Adrenal gland (tissue), 12 donors: ENCODE measurements around the gene ZBTB5. TPM values are rescaled to one million over a fixed set of nuclear protein-coding genes. Genes with fewer than 3 reads are reported as not detected.
A peak's percentile ranks its signal among the peaks of the same experiment; 100 is the strongest.
"Not testable (repeated sequence)": the region's sequence is repeated elsewhere in the genome, so short reads cannot be mapped to it uniquely, and the experiment has no call there.

ENCODE experiments used
- DNase-seq, 7 donors: peaks; one replicate each; pipeline ENCODE4 v3.0.0-alpha.2; 2019 to 2020
- H3K27ac ChIP-seq, 5 donors: fragments of 200-600 bp; sonication (generic) in 4 of 5; 1 replicate in 3 of 5; 2 replicates in 2 of 5; pipeline versions ENCODE4 v1.5.1 to v1.8.0; 2016 to 2020; ENCODE audit warnings: mild to moderate bottlenecking in 1 of 5
- H3K27me3 ChIP-seq: fragments of 200-600 bp; 2 replicates; pipeline ENCODE4 v1.8.0; 2021
- H3K36me3 ChIP-seq, 2 donors: fragments of 200-600 bp; replicated peaks in 1 of 2; 1 replicate in 1 of 2; 2 replicates in 1 of 2; pipeline versions ENCODE4 v1.5.1 to v1.8.0; 2018 to 2022
- H3K4me1 ChIP-seq, 2 donors: fragments of 200-600 bp; replicated peaks in 1 of 2; 1 replicate in 1 of 2; 2 replicates in 1 of 2; pipeline versions ENCODE4 v1.5.1 to v1.8.0; 2018 to 2021
- H3K4me3 ChIP-seq, 4 donors: fragments of 200-600 bp; sonication (generic) in 3 of 4; one replicate each; pipeline ENCODE4 v1.5.1; 2016 to 2018
- H3K9me3 ChIP-seq, 3 donors: fragments of 200-600 bp; sonication (generic) in 1 of 3; replicated peaks in 1 of 3; 1 replicate in 2 of 3; 2 replicates in 1 of 3; pipeline versions ENCODE4 v1.5.1 to v1.8.0; 2016 to 2021
- POLR2A ChIP-seq, 2 donors: fragments of 450-650 bp; IDR thresholded peaks; one replicate each; pipeline ENCODE4 v1.6.1; 2017; ENCODE audit warnings: antibody characterized with exemption in 2 of 2, mild to moderate bottlenecking in 2 of 2, moderate library complexity in 1 of 2
- WGBS, 4 donors: extraction: QIAGEN DNeasy Blood & Tissue Kit in 2 of 4; methylation state at CpG; one replicate each; pipeline versions ENCODE4 v1.1.5 to v1.1.7; 2013 to 2017; 5-methylcytosine and 5-hydroxymethylcytosine counted together
- intact Hi-C, 2 donors: fragments of 100-400 bp; cut with DNase I; formaldehyde crosslinking; loops; one replicate each; pipeline versions ENCODE4 v1.14.1 to v1.15.0; 2022 to 2023
- polyA plus RNA-seq, 3 donors: library from polyadenylated mRNA; stranded (reverse); fragments of 200-250 nt in 2 of 3; fragments of 350-450 nt in 1 of 3; fragmentation: Illumina TruSeq in 1 of 3; extraction: RNeasy Lipid Tissue Mini Kit (QIAGEN cat#74804) in 1 of 3; gene quantifications; one replicate each; pipeline ENCODE4 v1.2.3, GENCODE V29; 2013 to 2014
- total RNA-seq, 9 donors: library from RNA; depleted of rRNA in 4 of 9; stranded (reverse); fragments of >200 nt in 4 of 9; fragments of 120-200 nt in 1 of 9; fragmentation: NEBNext Ultra II Directional in 1 of 9; extraction: Animal tissue kit (Norgen Biotek cat#: 25700) in 1 of 9; gene quantifications; one replicate each; pipeline versions ENCODE4 v1.1.0 to v1.2.4, GENCODE V29; 2013 to 2023
- TF ChIP-seq, protein P1 (sequence below), 6 experiments: fragments of 450-650 bp in 4 of 6; fragments of 200-600 bp in 2 of 6; sonication (generic) in 1 of 6; IDR thresholded peaks; 1 replicate in 5 of 6; 2 replicates in 1 of 6; pipeline versions ENCODE4 v1.5.1 to v1.8.0; 2016 to 2021; ENCODE audit warnings: antibody characterized with exemption in 6 of 6, mild to moderate bottlenecking in 2 of 6, moderate library complexity in 1 of 6
- donor health status: healthy with polysubstance abuse.
- donor health status: Bipolar disorder and iron deficiency.
- donor health status: DM: yes; HTN: yes; CAD: no.
- donor health status: DM: no; HTN: no; CAD: no.
- donor health status: DM: no; HTN: no; CAD: no.
- donor health status: DM: yes; HTN: yes; CAD: no.

ZBTB5 gene
- total and polyA plus RNA-seq, 12 donors, result 2.3 to 19.6 (median 10.6) TPM

DNA sequence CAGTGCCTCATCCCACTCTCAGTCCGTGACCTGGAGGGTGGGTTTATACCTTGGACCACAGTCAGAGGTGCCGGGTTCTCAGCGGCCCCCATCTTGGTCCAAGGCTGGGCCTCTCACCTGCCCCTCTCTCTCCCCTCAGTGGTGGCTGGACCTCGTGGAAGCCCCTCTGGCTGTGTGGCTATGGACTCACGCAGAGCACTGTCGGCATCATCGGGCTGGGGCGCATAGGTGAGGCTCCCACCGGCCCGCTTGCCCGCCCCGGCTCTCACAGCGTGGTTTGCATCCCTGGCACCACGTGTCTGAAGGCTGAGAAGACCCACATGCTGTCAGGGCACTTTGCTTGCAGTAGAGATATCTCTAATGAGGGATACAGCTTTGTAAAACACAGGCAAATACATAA, 36.9 kb downstream of the ZBTB5 start:
- DNase-seq, result no peak
- Histone ChIP-seq H3K4me1 (peaks cover 29 to 59% of the 10 kb centered on the region in 2 donors), H3K36me3 (peaks cover 0 to 47% of the 10 kb centered on the region in 2 donors), H3K27me3 (no peaks in the 10 kb centered on the region), H3K9me3 (no peaks in the 10 kb centered on the region), H3K4me3 (no peak overlapping the region), H3K27ac (no peak overlapping the region)
- intact Hi-C loops, result loop anchor here in 1 of 2 donors (5.0 kb wide), 1 partner anchor 34 kb away; no protein-coding TSS in a partner anchor
- WGBS, 4 donors, result 60 to 95% (median 92%) methylated on average over 2 to 14 of the region's 14 CpGs
- TF ChIP-seq, protein P1, sequence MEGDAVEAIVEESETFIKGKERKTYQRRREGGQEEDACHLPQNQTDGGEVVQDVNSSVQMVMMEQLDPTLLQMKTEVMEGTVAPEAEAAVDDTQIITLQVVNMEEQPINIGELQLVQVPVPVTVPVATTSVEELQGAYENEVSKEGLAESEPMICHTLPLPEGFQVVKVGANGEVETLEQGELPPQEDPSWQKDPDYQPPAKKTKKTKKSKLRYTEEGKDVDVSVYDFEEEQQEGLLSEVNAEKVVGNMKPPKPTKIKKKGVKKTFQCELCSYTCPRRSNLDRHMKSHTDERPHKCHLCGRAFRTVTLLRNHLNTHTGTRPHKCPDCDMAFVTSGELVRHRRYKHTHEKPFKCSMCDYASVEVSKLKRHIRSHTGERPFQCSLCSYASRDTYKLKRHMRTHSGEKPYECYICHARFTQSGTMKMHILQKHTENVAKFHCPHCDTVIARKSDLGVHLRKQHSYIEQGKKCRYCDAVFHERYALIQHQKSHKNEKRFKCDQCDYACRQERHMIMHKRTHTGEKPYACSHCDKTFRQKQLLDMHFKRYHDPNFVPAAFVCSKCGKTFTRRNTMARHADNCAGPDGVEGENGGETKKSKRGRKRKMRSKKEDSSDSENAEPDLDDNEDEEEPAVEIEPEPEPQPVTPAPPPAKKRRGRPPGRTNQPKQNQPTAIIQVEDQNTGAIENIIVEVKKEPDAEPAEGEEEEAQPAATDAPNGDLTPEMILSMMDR (IDR thresholded peaks at IDR 0.05), result no peak
- TF ChIP-seq POLR2A (IDR thresholded peaks at IDR 0.05), result no peak

DNA sequence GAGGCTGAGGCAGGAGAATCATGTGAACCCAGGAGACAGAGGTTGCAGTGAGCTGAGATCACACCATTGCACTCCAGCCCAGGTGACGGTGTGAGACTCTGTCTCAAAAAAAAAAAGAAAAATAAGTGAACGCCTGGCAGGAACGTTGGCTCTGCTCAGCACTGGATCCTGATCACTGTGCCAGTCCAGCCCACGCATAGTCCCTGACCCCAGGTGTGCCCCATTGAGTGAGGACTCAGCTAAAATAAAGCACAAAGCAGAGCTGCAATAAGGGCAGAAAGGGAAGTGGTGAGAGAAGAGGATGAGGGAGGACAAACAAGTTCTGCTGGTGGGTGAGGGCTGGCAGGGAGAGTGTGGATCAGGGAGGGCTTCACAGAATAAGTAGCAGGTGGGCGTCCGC, 38.4 kb downstream of the ZBTB5 start:
- Histone ChIP-seq H3K9me3 (no peaks in the 10 kb centered on the region), H3K4me3 (no peak overlapping the region), H3K4me1 (peaks cover 38 to 55% of the 10 kb centered on the region in 2 donors), H3K27ac (no peak overlapping the region), H3K36me3 (peaks cover 0 to 47% of the 10 kb centered on the region in 2 donors), H3K27me3 (no peaks in the 10 kb centered on the region)
- no peak for DNase-seq
- TF ChIP-seq, protein P1 (IDR thresholded peaks at IDR 0.05), result no peak
- TF ChIP-seq POLR2A (IDR thresholded peaks at IDR 0.05), result no peak
- WGBS, 4 donors, result 66 to 84% (median 70%) methylated on average over 6 of the region's 6 CpGs
- intact Hi-C loops, result loop anchor here in 1 of 2 donors (5.0 kb wide), 1 partner anchor 35 kb away; no protein-coding TSS in a partner anchor

DNA sequence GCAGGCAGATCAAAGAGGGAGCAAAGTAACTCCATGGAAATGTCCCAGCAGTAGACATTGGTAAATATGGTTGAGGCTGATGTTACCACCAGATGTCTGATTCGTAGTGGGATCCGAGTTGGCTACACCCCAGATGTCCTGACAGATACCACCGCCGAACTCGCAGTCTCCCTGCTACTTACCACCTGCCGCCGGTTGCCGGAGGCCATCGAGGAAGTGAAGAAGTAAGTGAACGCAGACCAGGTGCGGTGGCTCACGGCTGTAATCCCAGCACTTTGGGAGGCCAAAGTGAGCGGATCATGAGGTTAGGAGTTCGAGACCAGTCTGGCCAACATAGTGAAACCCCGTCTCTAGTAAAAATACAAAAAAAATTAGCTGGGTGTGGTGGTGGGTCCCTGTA, 38.8 kb downstream of the ZBTB5 start:
- intact Hi-C loops, result loop anchor here in 1 of 2 donors (5.0 kb wide), 1 partner anchor 36 kb away; no protein-coding TSS in a partner anchor
- Histone ChIP-seq H3K4me1 (peaks cover 37 to 54% of the 10 kb centered on the region in 2 donors), H3K36me3 (peaks cover 0 to 47% of the 10 kb centered on the region in 2 donors), H3K27ac (peak overlapping the region in 1 of 5 donors; percentile 91)
- DNase-seq, H3K27me3 ChIP-seq, H3K9me3 ChIP-seq, H3K4me3 ChIP-seq: not testable (repeated sequence)
- WGBS, 4 donors, result 87 to 94% (median 92%) methylated on average over 15 of the region's 15 CpGs

DNA sequence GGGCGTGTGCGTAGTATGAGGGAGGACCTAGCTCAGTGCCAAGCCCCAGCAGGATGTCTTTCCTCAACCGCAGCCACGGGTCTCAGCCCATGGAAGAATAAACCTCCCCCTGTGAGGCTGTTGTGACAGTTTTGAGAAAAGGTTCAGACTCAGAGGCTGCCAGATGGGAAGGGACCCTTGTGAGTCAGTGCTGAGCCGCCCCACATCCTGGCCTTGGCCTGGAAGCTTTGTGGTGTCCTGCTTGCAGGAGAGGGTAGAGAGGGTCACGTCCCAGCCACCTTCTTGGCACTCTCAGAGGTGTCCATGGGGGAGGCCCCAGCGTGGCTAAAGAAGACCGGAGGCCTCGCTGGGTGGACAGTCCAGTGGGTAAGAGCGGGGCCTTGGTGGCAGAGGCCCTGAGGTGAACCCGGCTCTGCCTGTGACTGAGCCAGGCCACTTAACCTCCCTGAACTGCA, 39.9 kb downstream of the ZBTB5 start:
- TF ChIP-seq, protein P1 (IDR thresholded peaks at IDR 0.05), result no peak
- peak in 1 of 2 donors; percentile 61 for TF ChIP-seq POLR2A (IDR thresholded peaks at IDR 0.05)
- H3K27me3 ChIP-seq, result no peaks in the 10 kb centered on the region
- H3K27ac ChIP-seq, result peak overlapping the region; percentile 58 to 96 (median 91)
- H3K36me3 ChIP-seq, result peaks cover 0 to 43% of the 10 kb centered on the region in 2 donors
- DNase-seq, result peak; percentile 64 to 91 (median 88)
- 17 to 55% (median 36%) methylated on average over 4 to 11 of the region's 11 CpGs for WGBS, 4 donors
- peaks cover 35 to 44% of the 10 kb centered on the region in 2 donors for H3K4me1 ChIP-seq
- H3K9me3 ChIP-seq, result no peaks in the 10 kb centered on the region
- H3K4me3 ChIP-seq, result peak overlapping the region in 1 of 4 donors; percentile 31
- intact Hi-C loops, result loop anchor here in 1 of 2 donors (5.0 kb wide), 1 partner anchor 37 kb away; no protein-coding TSS in a partner anchor
